GM12873 (cell line): ENCODE data around the gene GRAMD1C.

ENCODE experiments used
- CTCF ChIP-seq: IDR thresholded peaks from 2 replicates; pipeline ENCODE4 v1.5.1; 2012; ENCODE audit warnings: low read depth, mild to moderate bottlenecking, moderate library complexity, low read length, control low read depth; ENCODE audit not compliant: insufficient read depth; ENCODE audit errors: missing control alignments

GRAMD1C gene

GRCh38 chr3:113873293-113873692 is 34.7 kb downstream of the GRAMD1C start:
- no peak for TF ChIP-seq CTCF

- no peak for TF ChIP-seq CTCF
These were observed 35.4 kb downstream of the GRAMD1C start for GRCh38 chr3:113873814-113874526.

GRCh38 chr3:113878403-113878802 is 39.8 kb downstream of the GRAMD1C start:
- TF ChIP-seq CTCF, result no peak

GRCh38 chr3:113885050-113885449 is 46.5 kb downstream of the GRAMD1C start:
- no peak for TF ChIP-seq CTCF

- peak; percentile 7 for TF ChIP-seq CTCF
These were observed 51.8 kb downstream of the GRAMD1C start for GRCh38 chr3:113890256-113890900.

GRCh38 chr3:113894927-113895326 is 56.3 kb downstream of the GRAMD1C start:
- TF ChIP-seq CTCF, result no peak

- TF ChIP-seq CTCF, result no peak
These were observed 57.4 kb downstream of the GRAMD1C start for GRCh38 chr3:113895964-113896363.
